Endothelial cell of umbilical vein (primary cell): ENCODE measurements around the gene STAB2. TPM values are rescaled to one million over a fixed set of nuclear protein-coding genes. Genes with fewer than 3 reads are reported as not detected.

ENCODE experiments used
- BruUV-seq: library from RNA; stranded (reverse); fragments of 400-500 nt; replicated peaks from 2 replicates; lab custom pipeline; 2021; lab: Mats Ljungman, UMichigan
- CTCF ChIA-PET: fragments of 300-600, 350-600 bp; sonication (Branson Sonifier 250); formaldehyde crosslinking; loops from one replicate; lab custom pipeline; 2021; ENCODE audit warnings: antibody characterized with exemption, inconsistent platforms; lab: Charles Lee
- POLR2A ChIA-PET: fragments of 300-600, 350-600 bp; sonication (Branson Sonifier 250); formaldehyde crosslinking; loops from one replicate; lab custom pipeline; 2021; ENCODE audit warnings: antibody characterized with exemption, inconsistent platforms; lab: Charles Lee
- DNase-seq: peaks from one replicate; pipeline ENCODE4 v3.0.0-alpha.2; 2011; ENCODE audit warnings: low read depth, low spot score
- FAIRE-seq: peaks from 2 replicates; lab custom pipeline; 2011; peaks lifted over from hg19 to GRCh38; lab: Jason Lieb, UNC
- H2AFZ ChIP-seq: 2 replicates; pipeline ENCODE4 v1.6.0; 2012; ENCODE audit warnings: low read depth, low read length, control low read depth, inconsistent platforms
- H3K27ac ChIP-seq: 2 replicates; pipeline ENCODE4 v1.5.1; 2011; ENCODE audit warnings: low read depth, mild to moderate bottlenecking, control low read depth, low read length, moderate library complexity; ENCODE audit not compliant: insufficient read depth
- H3K27me3 ChIP-seq, 2 experiments: 2 replicates each; pipeline versions ENCODE4 v1.6.0 to v1.6.1; 2011; ENCODE audit warnings: low read length in 2 of 2, mixed read lengths in 1 of 2; ENCODE audit not compliant: control insufficient read depth in 2 of 2, insufficient read depth in 2 of 2
- H3K36me3 ChIP-seq, 2 experiments: 2 replicates in 1 of 2; 3 replicates in 1 of 2; pipeline ENCODE4 v1.5.1; 2011; ENCODE audit warnings: low read length in 2 of 2, mild to moderate bottlenecking in 1 of 2, moderate library complexity in 1 of 2; ENCODE audit not compliant: control insufficient read depth in 2 of 2, insufficient read depth in 2 of 2; ENCODE audit errors: extremely low read depth in 1 of 2
- H3K4me1 ChIP-seq: 3 replicates; pipeline ENCODE4 v1.5.1; 2011; ENCODE audit warnings: mild to moderate bottlenecking, low read length; ENCODE audit not compliant: control insufficient read depth, insufficient read depth; ENCODE audit errors: extremely low read depth
- H3K4me2 ChIP-seq: 2 replicates; pipeline ENCODE4 v1.6.1; 2011; ENCODE audit warnings: low read length, control low read depth, mixed read lengths; ENCODE audit not compliant: insufficient read depth
- H3K4me3 ChIP-seq, 3 experiments: fragments of 200-600 bp in 1 of 3; sonication (generic), shearing (Covaris generic) in 1 of 3; replicated peaks in 1 of 3; 2 replicates each; pipeline ENCODE4 v1.5.1; 2011 to 2016; ENCODE audit warnings: control low read depth in 3 of 3, low read length in 3 of 3, mild to moderate bottlenecking in 2 of 3, inconsistent platforms in 1 of 3, low read depth in 1 of 3, moderate library complexity in 1 of 3; ENCODE audit not compliant: insufficient read depth in 1 of 3
- H3K79me2 ChIP-seq: 2 replicates; pipeline ENCODE4 v1.6.0; 2012; ENCODE audit warnings: low read length, inconsistent platforms; ENCODE audit not compliant: control insufficient read depth, insufficient read depth
- H3K9ac ChIP-seq: replicated peaks from 2 replicates; pipeline ENCODE3; 2011; ENCODE audit warnings: low read length, control low read depth; ENCODE audit not compliant: insufficient read depth; ENCODE audit errors: extremely low read depth
- H3K9me1 ChIP-seq: replicated peaks from 3 replicates; pipeline ENCODE4 v1.6.0; 2011; ENCODE audit warnings: mild to moderate bottlenecking, low read length; ENCODE audit not compliant: control insufficient read depth, insufficient read depth; ENCODE audit errors: extremely low read depth
- H3K9me3 ChIP-seq: replicated peaks from 2 replicates; pipeline ENCODE4 v1.5.1; 2012; ENCODE audit warnings: low read length, inconsistent platforms; ENCODE audit not compliant: control insufficient read depth, insufficient read depth
- H4K20me1 ChIP-seq: replicated peaks from 2 replicates; pipeline ENCODE3; 2011; ENCODE audit warnings: mild to moderate bottlenecking, low read length; ENCODE audit not compliant: control insufficient read depth, insufficient read depth; ENCODE audit errors: extremely low read depth
- FOS ChIP-seq: IDR thresholded peaks from 2 replicates; pipeline ENCODE4 v1.6.1; 2011; ENCODE audit warnings: mild to moderate bottlenecking, low read length, moderate library complexity, borderline replicate concordance; ENCODE audit not compliant: insufficient read depth
- GATA2 ChIP-seq: IDR thresholded peaks from 2 replicates; pipeline ENCODE4 v1.7.0; 2011; ENCODE audit warnings: low read depth, mild to moderate bottlenecking, moderate library complexity, mixed read lengths, low read length; ENCODE audit not compliant: insufficient read length, insufficient read depth
- MYC ChIP-seq: IDR thresholded peaks from one replicate; pipeline ENCODE4 v1.6.1; 2011; ENCODE audit warnings: mild to moderate bottlenecking, low read depth, low read length
- POLR2A ChIP-seq: IDR thresholded peaks from 2 replicates; pipeline ENCODE4 v1.6.1; 2012; ENCODE audit warnings: low read depth, mild to moderate bottlenecking, control low read depth, low read length
- POLR2AphosphoS5 ChIP-seq: IDR thresholded peaks from 2 replicates; pipeline ENCODE4 v1.6.1; 2012; ENCODE audit warnings: low read depth, mild to moderate bottlenecking, control low read depth, low read length, moderate library complexity; ENCODE audit not compliant: insufficient read depth
- dilution Hi-C: fragments of 300-500 bp; cut with MboI; formaldehyde crosslinking; loops from one replicate; pipeline ENCODE4 v1.15.0; 2019; ENCODE audit warnings: low sequenced_read_pairs; ENCODE audit not compliant: extremely low pct_ligation_motif_present
- intact Hi-C: fragments of 100-400 bp; cut with micrococcal nuclease; formaldehyde crosslinking; loops from one replicate; pipeline ENCODE4 v1.10.0; 2022
- polyA plus RNA-seq, 4 experiments: library from polyadenylated mRNA; depleted of rRNA in 3 of 4; stranded (reverse) in 3 of 4; unstranded in 1 of 4; fragments of >200 nt; gene quantifications; 2 replicates each; pipeline versions ENCODE4 v1.2.1 to v1.2.3, GENCODE V29; 2011 to 2012; ENCODE audit warnings: missing spikeins in 1 of 4
- total RNA-seq: library from RNA; stranded (reverse); gene quantifications from 2 replicates; pipeline ENCODE4 v1.2.3, GENCODE V29; 2021
- TF ChIP-seq, protein P1 (sequence below): IDR thresholded peaks from 2 replicates; pipeline ENCODE4 v1.6.1; 2011; ENCODE audit not compliant: insufficient read depth, insufficient read length
- TF ChIP-seq, protein P2 (sequence below), 2 donors: IDR thresholded peaks; 1 replicate in 1 of 2; 2 replicates in 1 of 2; pipeline ENCODE4 v1.5.1; 2011; ENCODE audit warnings: low read length in 2 of 2, mild to moderate bottlenecking in 2 of 2, moderate library complexity in 2 of 2, control low read depth in 1 of 2, inconsistent platforms in 1 of 2, low read depth in 1 of 2; ENCODE audit not compliant: insufficient read depth in 1 of 2; ENCODE audit errors: extremely low read depth in 1 of 2

STAB2 gene
- total and polyA plus RNA-seq, 2 donors (not counting 3 experiments of a cell fraction or from before 2014, with no cell fraction given) = 0.01 TPM; not detected in 1

DNA sequence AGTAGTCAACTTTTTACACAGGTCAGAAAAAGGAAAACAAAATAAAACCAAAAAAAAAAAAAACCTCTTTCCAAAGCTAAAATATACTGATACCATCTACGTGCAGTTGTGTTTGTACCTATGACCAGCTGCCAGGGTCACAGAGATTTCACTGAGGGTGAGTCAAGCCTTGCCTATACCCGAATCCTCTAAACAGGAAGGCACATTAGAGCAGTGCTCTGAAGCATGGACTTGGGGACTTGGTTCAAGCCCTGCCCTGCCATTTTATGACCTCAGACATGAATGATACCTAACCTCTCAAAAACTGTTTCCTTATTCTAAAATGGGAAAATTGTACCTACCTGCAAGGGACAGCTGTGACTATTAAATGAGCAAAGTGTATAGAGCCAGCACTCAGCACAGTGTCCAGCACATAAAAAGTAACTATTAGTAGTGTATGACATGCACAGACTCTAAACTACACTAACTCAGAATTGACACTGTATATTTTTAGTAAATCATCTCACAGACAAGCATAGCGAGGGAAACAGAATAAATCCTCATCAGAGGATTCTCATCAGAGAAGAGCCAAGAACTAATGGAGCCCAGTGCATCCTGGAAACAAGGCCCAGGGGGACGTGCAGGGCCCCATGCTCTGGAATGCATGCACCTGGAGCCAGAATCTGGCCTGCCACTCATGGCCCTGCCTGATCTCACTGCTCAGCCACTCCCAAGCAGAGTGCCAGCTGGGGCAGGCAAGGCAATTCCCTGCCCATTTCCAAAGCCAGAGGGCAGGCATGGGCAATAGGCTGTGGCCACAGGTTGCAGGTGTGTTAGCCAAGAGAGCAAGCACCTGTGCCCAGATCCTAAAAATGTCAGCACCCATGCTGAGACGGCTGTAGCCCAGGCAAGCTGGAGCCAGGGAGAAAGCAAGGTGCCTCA is 196.9 kb downstream of the STAB2 start:
- DNase-seq (no peak), FAIRE-seq (no peak)
- Histone ChIP-seq H3K36me3 (no peaks in the 10 kb centered on the region), H4K20me1 (no peaks in the 10 kb centered on the region), H3K4me1 (no peaks in the 10 kb centered on the region), H2AFZ (no peak overlapping the region), H3K27ac (no peak overlapping the region), H3K27me3 (no peaks in the 10 kb centered on the region), H3K9me1 (no peaks in the 10 kb centered on the region), H3K4me2 (no peak overlapping the region), H3K4me3 (no peak overlapping the region), H3K79me2 (no peaks in the 10 kb centered on the region), H3K9ac (no peak overlapping the region), H3K9me3 (no peaks in the 10 kb centered on the region)
- no peak for TF ChIP-seq MYC
- TF ChIP-seq, protein P1, sequence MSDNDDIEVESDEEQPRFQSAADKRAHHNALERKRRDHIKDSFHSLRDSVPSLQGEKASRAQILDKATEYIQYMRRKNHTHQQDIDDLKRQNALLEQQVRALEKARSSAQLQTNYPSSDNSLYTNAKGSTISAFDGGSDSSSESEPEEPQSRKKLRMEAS = no peak
- no peak for TF ChIP-seq POLR2A
- no peak for TF ChIP-seq GATA2
- TF ChIP-seq POLR2AphosphoS5 = no peak
- no peak for TF ChIP-seq FOS
- TF ChIP-seq, protein P2, sequence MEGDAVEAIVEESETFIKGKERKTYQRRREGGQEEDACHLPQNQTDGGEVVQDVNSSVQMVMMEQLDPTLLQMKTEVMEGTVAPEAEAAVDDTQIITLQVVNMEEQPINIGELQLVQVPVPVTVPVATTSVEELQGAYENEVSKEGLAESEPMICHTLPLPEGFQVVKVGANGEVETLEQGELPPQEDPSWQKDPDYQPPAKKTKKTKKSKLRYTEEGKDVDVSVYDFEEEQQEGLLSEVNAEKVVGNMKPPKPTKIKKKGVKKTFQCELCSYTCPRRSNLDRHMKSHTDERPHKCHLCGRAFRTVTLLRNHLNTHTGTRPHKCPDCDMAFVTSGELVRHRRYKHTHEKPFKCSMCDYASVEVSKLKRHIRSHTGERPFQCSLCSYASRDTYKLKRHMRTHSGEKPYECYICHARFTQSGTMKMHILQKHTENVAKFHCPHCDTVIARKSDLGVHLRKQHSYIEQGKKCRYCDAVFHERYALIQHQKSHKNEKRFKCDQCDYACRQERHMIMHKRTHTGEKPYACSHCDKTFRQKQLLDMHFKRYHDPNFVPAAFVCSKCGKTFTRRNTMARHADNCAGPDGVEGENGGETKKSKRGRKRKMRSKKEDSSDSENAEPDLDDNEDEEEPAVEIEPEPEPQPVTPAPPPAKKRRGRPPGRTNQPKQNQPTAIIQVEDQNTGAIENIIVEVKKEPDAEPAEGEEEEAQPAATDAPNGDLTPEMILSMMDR (IDR thresholded peaks at IDR 0.05; ENCODE audit: extremely low read depth in 1 of 2, insufficient read depth in 1 of 2, low read depth in 1 of 2, low read length in 2 of 2) = no peak
- BruUV-seq = no TSS peak
- dilution Hi-C loops (no loop called here), intact Hi-C loops (loop anchor here (5.0 kb wide), 1 partner anchor 73 kb away; no protein-coding TSS in a partner anchor)
- ChIA-PET CTCF (interaction anchor here (0.8 to 1.0 kb wide), 2 partner anchors 86 to 87 kb away, joined by 3 read pairs; no protein-coding TSS in a partner anchor), POLR2A (no interaction called here)
